CD4-positive, alpha-beta memory T cell (primary cell): ENCODE measurements around the gene PNPLA7. TPM values are rescaled to one million over a fixed set of nuclear protein-coding genes. Genes with fewer than 3 reads are reported as not detected.

ENCODE experiments used
- microRNA-seq: library from miRNA; unstranded; fragments of <30 nt; microRNA quantifications from one replicate; pipeline ENCODE4 v1.2.0, GENCODE V29; 2021; ENCODE audit warnings: borderline replicate concordance, borderline number of aligned reads, borderline microRNAs expressed, mixed read lengths
- polyA plus RNA-seq, 2 donors: library from polyadenylated mRNA; unstranded; fragments of 300-500 nt; fragmentation: Illumina TruSeq; gene quantifications; one replicate each; pipeline ENCODE4 v1.2.3, GENCODE V29; 2021
- total RNA-seq, 2 experiments: library from RNA; stranded (reverse); gene quantifications; one replicate each; pipeline ENCODE4 v1.2.3, GENCODE V29; 2021

The PNPLA7 gene
- total and polyA plus RNA-seq, 4 experiments from 2014 or later = 0.98 to 15.7 (median 15.5) TPM; not detected in 1

Small RNA genes lying within 50 kb of the gene (microRNA-seq; reads per million reads assigned to microRNA genes)
- gene MIR7114 = not detected

Other genes with a start within 250 kb of the PNPLA7 start
- gene NRARP, start 248.1 kb downstream of the PNPLA7 start, total RNA-seq = under 1 TPM; 0.25 to 0.29 TPM
- gene NRARP, start 248.1 kb downstream of the PNPLA7 start, polyA plus RNA-seq = not detected
- 10 to 100 TPM; 21.4 to 21.9 TPM for gene EXD3, start 127.2 kb downstream of the PNPLA7 start, total RNA-seq
- gene EXD3, start 127.2 kb downstream of the PNPLA7 start, polyA plus RNA-seq = 1 to 10 TPM; 2.5 to 7.1 TPM
- 1 to 10 TPM; 4.5 to 5.6 TPM for gene NOXA1, start 127.0 kb downstream of the PNPLA7 start, total RNA-seq
- under 1 TPM; 0.29 to 1.00 TPM for gene NOXA1, start 127.0 kb downstream of the PNPLA7 start, polyA plus RNA-seq
- not detected for gene ENTPD8, start 109.0 kb downstream of the PNPLA7 start, total RNA-seq
- not detected for gene ENTPD8, start 109.0 kb downstream of the PNPLA7 start, polyA plus RNA-seq
- 10 to 100 TPM; 18.3 to 20.9 TPM for gene NSMF, start 91.1 kb downstream of the PNPLA7 start, total RNA-seq
- gene NSMF, start 91.1 kb downstream of the PNPLA7 start, polyA plus RNA-seq = 10 to 100 TPM in 1 of 2 donors, 1 to 10 TPM in 1; 3.8 to 10.6 TPM
- gene MRPL41, start 1.5 kb upstream of the PNPLA7 start, total RNA-seq = 10 to 100 TPM; 91.6 to 95.9 TPM
- 10 to 100 TPM; 37.8 to 39.9 TPM for gene MRPL41, start 1.5 kb upstream of the PNPLA7 start, polyA plus RNA-seq
- gene DPH7, start 28.5 kb upstream of the PNPLA7 start, total RNA-seq = 10 to 100 TPM; 76.7 to 79.1 TPM
- 10 to 100 TPM; 27.9 to 30.2 TPM for gene DPH7, start 28.5 kb upstream of the PNPLA7 start, polyA plus RNA-seq
- gene ZMYND19, start 40.1 kb upstream of the PNPLA7 start, total RNA-seq = 10 to 100 TPM; 26.8 to 29.1 TPM
- gene ZMYND19, start 40.1 kb upstream of the PNPLA7 start, polyA plus RNA-seq = 10 to 100 TPM in 1 of 2 donors, 1 to 10 TPM in 1; 3.6 to 13.7 TPM
- 10 to 100 TPM; 82.3 to 86.2 TPM for gene ARRDC1, start 55.3 kb upstream of the PNPLA7 start, total RNA-seq
- gene ARRDC1, start 55.3 kb upstream of the PNPLA7 start, polyA plus RNA-seq = 10 to 100 TPM; 54.3 to 59.4 TPM
- 100 to 1,000 TPM in 1 of 2 experiments, 10 to 100 TPM in 1; 99.6 to 118 TPM for gene EHMT1, start 68.6 kb upstream of the PNPLA7 start, total RNA-seq
- 10 to 100 TPM in 1 of 2 donors, 1 to 10 TPM in 1; 6.7 to 35.5 TPM for gene EHMT1, start 68.6 kb upstream of the PNPLA7 start, polyA plus RNA-seq